Measurements from ENCODE around the gene JPH4.
"Not testable (repeated sequence)": the region's sequence is repeated elsewhere in the genome, so short reads cannot be mapped to it uniquely, and the experiment has no call there.

JPH4 gene

GRCh38 chr14:23544511-23545447 is 33.8 kb downstream of the JPH4 start:
- no peak for DNase-seq

GRCh38 chr14:23543403-23543802 is 35.2 kb downstream of the JPH4 start:
- DNase-seq = no peak

GRCh38 chr14:23542261-23542660 is 36.3 kb downstream of the JPH4 start:
- DNase-seq = no peak

- no peak for DNase-seq
Observed at GRCh38 chr14:23540141-23540469, 38.5 kb downstream of the JPH4 start.

GRCh38 chr14:23539248-23540140 is 39.1 kb downstream of the JPH4 start:
- DNase-seq = no peak

- DNase-seq = no peak
Observed at GRCh38 chr14:23538785-23539184, 39.8 kb downstream of the JPH4 start.

- DNase-seq = no peak
Observed at GRCh38 chr14:23538050-23538718, 40.4 kb downstream of the JPH4 start.

GRCh38 chr14:23537351-23538049 is 41.1 kb downstream of the JPH4 start:
- DNase-seq = no peak

GRCh38 chr14:23536906-23537305 is 41.7 kb downstream of the JPH4 start:
- DNase-seq = not testable (repeated sequence)

GRCh38 chr14:23536494-23536893 is 42.1 kb downstream of the JPH4 start:
- no peak for DNase-seq

GRCh38 chr14:23535943-23536342 is 42.6 kb downstream of the JPH4 start:
- DNase-seq = no peak

GRCh38 chr14:23533652-23534435 is 44.7 kb downstream of the JPH4 start:
- DNase-seq = no peak

GRCh38 chr14:23532658-23533057 is 45.9 kb downstream of the JPH4 start:
- no peak for DNase-seq

- DNase-seq = no peak
Observed at GRCh38 chr14:23531391-23531790, 47.2 kb downstream of the JPH4 start.

- no peak for DNase-seq
Observed at GRCh38 chr14:23530375-23531055, 48.1 kb downstream of the JPH4 start.

- no peak for DNase-seq
Observed at GRCh38 chr14:23529016-23529415, 49.6 kb downstream of the JPH4 start.

- no peak for DNase-seq
Observed at GRCh38 chr14:23528555-23528954, 50.0 kb downstream of the JPH4 start.

GRCh38 chr14:23525611-23526010 is 53.0 kb downstream of the JPH4 start:
- DNase-seq = no peak

- no peak for DNase-seq
Observed at GRCh38 chr14:23524954-23525353, 53.6 kb downstream of the JPH4 start.

- DNase-seq = no peak
Observed at GRCh38 chr14:23523229-23524016, 55.2 kb downstream of the JPH4 start.
